ENCODE results near the gene MYO3B. TPM values are rescaled to one million over a fixed set of nuclear protein-coding genes. Genes with fewer than 3 reads are reported as not detected.

Gene MYO3B
- total and polyA plus RNA-seq, 2 of the 8 experiments (the other 6 are each of a cell fraction or from before 2014, with no cell fraction given), result 0.17 to 0.19 TPM

GRCh38 chr2:170307052-170307451 is 129.1 kb downstream of the MYO3B start:
- no peak overlapping the region for H3K18ac ChIP-seq (ENCODE audit: extremely low read depth, low read length)
- H2AFZ ChIP-seq (ENCODE audit: low read length), result no peak overlapping the region
- no peak overlapping the region for H4K5ac ChIP-seq (ENCODE audit: insufficient read length, low read depth, low read length)
- H2BK120ac ChIP-seq (replicated peaks; ENCODE audit: low read depth, low read length), result no peak overlapping the region
- H2BK15ac ChIP-seq (ENCODE audit: low read length), result no peak overlapping the region
- no peak overlapping the region for H4K91ac ChIP-seq (replicated peaks; ENCODE audit: insufficient read length, low read length)
- 80% methylated on average over 2 of the region's 2 CpGs; no CpG with 5 or more reads in 1 of the 2 experiments for WGBS, 2 experiments (ENCODE audit: extremely low coverage in 1 of 2, insufficient coverage in 1 of 2, insufficient read length in 1 of 2, insufficient replicate concordance in 2 of 2, low coverage in 1 of 2, low lambda C conversion rate in 2 of 2, missing lambda C conversion rate in 1 of 2)
- H3K4me2 ChIP-seq (ENCODE audit: insufficient read depth in 1 of 2, low read depth in 2 of 2, low read length in 2 of 2), result no peak overlapping the region
- FAIRE-seq, result no peak
- no peak overlapping the region for H3K56ac ChIP-seq (replicated peaks; ENCODE audit: insufficient read length, low read depth, low read length)
- H3K36me3 ChIP-seq (ENCODE audit: control insufficient read depth in 2 of 4, insufficient read depth in 4 of 4, low read length in 3 of 4), result no peaks in the 10 kb centered on the region
- no peaks in the 10 kb centered on the region; a peak in 1 of 7 replicates for H3K4me1 ChIP-seq (replicated peaks in 1 of 4; ENCODE audit: control insufficient read depth in 3 of 4, insufficient read depth in 4 of 4, low read length in 3 of 4)
- H4K20me1 ChIP-seq (replicated peaks in 1 of 2; ENCODE audit: control insufficient read depth in 1 of 2, insufficient read depth in 2 of 2, low read length in 2 of 2), result no peaks in the 10 kb centered on the region
- H3K4me3 ChIP-seq (ENCODE audit: extremely low read depth in 1 of 4, insufficient read depth in 2 of 4, low read depth in 3 of 4, low read length in 4 of 4), result no peak overlapping the region
- H3K9me3 ChIP-seq (ENCODE audit: insufficient read depth in 2 of 2, low read depth in 1 of 2, low read length in 1 of 2), result no peaks in the 10 kb centered on the region
- H2AK5ac ChIP-seq (ENCODE audit: low read depth, low read length), result no peak overlapping the region
- TF ChIP-seq RXRA (IDR thresholded peaks at IDR 0.05; ENCODE audit: insufficient read depth, low read depth, low read length) (no peak), SP2 (IDR thresholded peaks at IDR 0.05; ENCODE audit: low read length) (no peak)
- H3K27me3 ChIP-seq (replicated peaks in 1 of 4; ENCODE audit: control insufficient read depth in 3 of 4, extremely low read depth in 1 of 4, insufficient read depth in 3 of 4, low read length in 3 of 4), result no peaks in the 10 kb centered on the region
- H3K9ac ChIP-seq (replicated peaks in 1 of 4; ENCODE audit: extremely low read depth in 1 of 4, low read depth in 3 of 4, low read length in 3 of 4), result no peak overlapping the region
- ChIA-PET CTCF (ENCODE audit: partially characterized antibody) (interaction anchor here (1.8 to 2.3 kb wide), 2 partner anchors 15 to 16 kb away, joined by 6 to 9 read pairs; no protein-coding TSS in a partner anchor), POLR2A (ENCODE audit: partially characterized antibody) (no interaction called here)
- no peak overlapping the region for H3K14ac ChIP-seq (ENCODE audit: insufficient read length)
- no peak overlapping the region for H2BK20ac ChIP-seq (ENCODE audit: low read length)
- no peak overlapping the region for H3K4ac ChIP-seq (replicated peaks; ENCODE audit: insufficient read length, low read depth, low read length)
- no peaks in the 10 kb centered on the region for H3K79me2 ChIP-seq (ENCODE audit: control insufficient read depth in 1 of 2, insufficient read depth in 2 of 2, low read length in 2 of 2)
- no peak overlapping the region for H3K27ac ChIP-seq (ENCODE audit: low read depth, low read length)
- no peaks in the 10 kb centered on the region for H3K79me1 ChIP-seq (ENCODE audit: low read depth, low read length)
- no peaks in the 10 kb centered on the region for H3K23me2 ChIP-seq (ENCODE audit: low read depth, low read length)
- H2BK5ac ChIP-seq (ENCODE audit: low read depth, low read length), result no peak overlapping the region
- no peak overlapping the region for H2BK12ac ChIP-seq (ENCODE audit: low read depth, low read length)
- no peak overlapping the region for H3K23ac ChIP-seq (ENCODE audit: insufficient read length)
- H4K8ac ChIP-seq (ENCODE audit: extremely low read depth, insufficient read depth, low read length), result no peak overlapping the region
- DNase-seq (ENCODE audit: low read depth in 1 of 2, low spot score in 2 of 2), result no peak
